Cerebellar cortex (tissue), 1 donor: ENCODE data around the gene SCP2.
"Not testable (repeated sequence)": the region's sequence is repeated elsewhere in the genome, so short reads cannot be mapped to it uniquely, and the experiment has no call there.

Source experiments
- DNase-seq: peaks from one replicate; pipeline ENCODE4 v3.0.0-alpha.2; 2015; ENCODE audit warnings: low spot score

Gene SCP2

GRCh38 chr1:52916241-52916975 lies 10.7 kb upstream of the SCP2 start:
- no peak for DNase-seq

- DNase-seq = no peak
Measured at GRCh38 chr1:52917156-52917555, 9.9 kb upstream of the SCP2 start.

GRCh38 chr1:52917581-52917980 lies 9.5 kb upstream of the SCP2 start:
- DNase-seq = no peak

GRCh38 chr1:52918201-52918600 lies 8.9 kb upstream of the SCP2 start:
- no peak for DNase-seq

GRCh38 chr1:52919051-52919722 lies 7.9 kb upstream of the SCP2 start:
- no peak for DNase-seq

- no peak for DNase-seq
Measured at GRCh38 chr1:52919723-52920483, 7.2 kb upstream of the SCP2 start.

- peak; percentile 41 for DNase-seq
Measured at GRCh38 chr1:52920791-52921291, 6.2 kb upstream of the SCP2 start.

GRCh38 chr1:52925571-52926005 lies 1.5 kb upstream of the SCP2 start:
- peak; percentile 52 for DNase-seq

- DNase-seq = no peak
Measured at GRCh38 chr1:52926864-52927211, 238 bp upstream of the SCP2 start.

- DNase-seq = peak; percentile 53
Measured at GRCh38 chr1:52928015-52928404, 934 bp downstream of the SCP2 start.

GRCh38 chr1:52929019-52929418 lies 1.9 kb downstream of the SCP2 start:
- no peak for DNase-seq

GRCh38 chr1:52937433-52938182 lies 10.5 kb downstream of the SCP2 start:
- no peak for DNase-seq

GRCh38 chr1:52938183-52938451 lies 11.0 kb downstream of the SCP2 start:
- DNase-seq = no peak

- no peak for DNase-seq
Measured at GRCh38 chr1:52943876-52944416, 16.9 kb downstream of the SCP2 start.

GRCh38 chr1:52944566-52944965 lies 17.5 kb downstream of the SCP2 start:
- no peak for DNase-seq

GRCh38 chr1:52947490-52947889 lies 20.4 kb downstream of the SCP2 start:
- no peak for DNase-seq

GRCh38 chr1:52949602-52950001 lies 22.5 kb downstream of the SCP2 start:
- not testable (repeated sequence) for DNase-seq

GRCh38 chr1:52952112-52952511 lies 25.0 kb downstream of the SCP2 start:
- no peak for DNase-seq

GRCh38 chr1:52955129-52955970 lies 28.3 kb downstream of the SCP2 start:
- no peak for DNase-seq

- no peak for DNase-seq
Measured at GRCh38 chr1:52963101-52963500, 36.0 kb downstream of the SCP2 start.

- DNase-seq = no peak
Measured at GRCh38 chr1:52967666-52968065, 40.6 kb downstream of the SCP2 start.
